Left renal cortex interstitium (tissue), 4 donors: Measurements from ENCODE around the gene SARDH. TPM values are rescaled to one million over a fixed set of nuclear protein-coding genes. Genes with fewer than 3 reads are reported as not detected.
A peak's percentile ranks its signal among the peaks of the same experiment; 100 is the strongest.

Experiments
- DNase-seq, 4 donors: peaks; one replicate each; pipeline ENCODE4 v3.0.0-alpha.2; 2013; ENCODE audit warnings: low read depth in 4 of 4, low spot score in 2 of 4, missing footprints in 1 of 4
- polyA plus RNA-seq, 4 donors: library from polyadenylated mRNA; unstranded; fragments of 120-200 nt; gene quantifications; one replicate each; pipeline ENCODE4 v1.2.1, GENCODE V29; 2013; ENCODE audit not compliant: insufficient read length in 4 of 4

Gene SARDH
- polyA plus RNA-seq, 4 donors: 10.4 to 15.3 (median 10.9) TPM

- DNase-seq: no peak
Observed at GRCh38 chr9:133704711-133705181, 33.4 kb downstream of the SARDH start.

GRCh38 chr9:133703591-133704399 is 34.4 kb downstream of the SARDH start:
- DNase-seq: no peak

- DNase-seq: no peak
Observed at GRCh38 chr9:133702798-133703590, 35.2 kb downstream of the SARDH start.

GRCh38 chr9:133701981-133702797 is 36.0 kb downstream of the SARDH start:
- DNase-seq: peak in 1 of 4 donors; percentile 37

- DNase-seq: no peak
Observed at GRCh38 chr9:133701321-133701980, 36.7 kb downstream of the SARDH start.

- DNase-seq: no peak
Observed at GRCh38 chr9:133700819-133701320, 37.3 kb downstream of the SARDH start.

- DNase-seq: no peak
Observed at GRCh38 chr9:133699546-133699945, 38.6 kb downstream of the SARDH start.

- DNase-seq: no peak
Observed at GRCh38 chr9:133696071-133696472, 42.1 kb downstream of the SARDH start.

- no peak for DNase-seq
Observed at GRCh38 chr9:133694686-133695085, 43.5 kb downstream of the SARDH start.

- no peak for DNase-seq
Observed at GRCh38 chr9:133693703-133694529, 44.2 kb downstream of the SARDH start.

- DNase-seq: no peak
Observed at GRCh38 chr9:133693116-133693515, 45.0 kb downstream of the SARDH start.

- no peak for DNase-seq
Observed at GRCh38 chr9:133692364-133692985, 45.7 kb downstream of the SARDH start.

- no peak for DNase-seq
Observed at GRCh38 chr9:133691626-133692363, 46.4 kb downstream of the SARDH start.

GRCh38 chr9:133691191-133691590 is 47.0 kb downstream of the SARDH start:
- no peak for DNase-seq

GRCh38 chr9:133690081-133690561 is 48.0 kb downstream of the SARDH start:
- peak in 1 of 4 donors; percentile 65 for DNase-seq

GRCh38 chr9:133689151-133689763 is 48.9 kb downstream of the SARDH start:
- no peak for DNase-seq
